GM19043 (cell line): ENCODE data around the gene OR4X2.
"Not testable (repeated sequence)": the region's sequence is repeated elsewhere in the genome, so short reads cannot be mapped to it uniquely, and the experiment has no call there.

Source experiments
- ATAC-seq: cut with Tn5 transposase; IDR thresholded peaks from one replicate; pipeline ENCODE4 v1.9.1; 2021; ENCODE audit warnings: low read depth; ENCODE audit not compliant: unreplicated experiment

OR4X2 gene

GRCh38 chr11:48244804-48245203, at the start of gene OR4X2:
Gene OR4X2, plus strand, starts transcription at chr11:48245104. Its CDS starts 0 bp downstream, at chr11:48245104.
- no peak for ATAC-seq

GRCh38 chr11:48207881-48208280, 37.0 kb upstream of the OR4X2 start:
- no peak for ATAC-seq

GRCh38 chr11:48210052-48210451, 34.9 kb upstream of the OR4X2 start:
- no peak for ATAC-seq

GRCh38 chr11:48216510-48216909, 28.4 kb upstream of the OR4X2 start, which contains the start of gene OR4B1:
Gene OR4B1, plus strand, starts transcription at chr11:48216810. Its CDS starts 0 bp downstream, at chr11:48216810.
- no peak for ATAC-seq

DNA sequence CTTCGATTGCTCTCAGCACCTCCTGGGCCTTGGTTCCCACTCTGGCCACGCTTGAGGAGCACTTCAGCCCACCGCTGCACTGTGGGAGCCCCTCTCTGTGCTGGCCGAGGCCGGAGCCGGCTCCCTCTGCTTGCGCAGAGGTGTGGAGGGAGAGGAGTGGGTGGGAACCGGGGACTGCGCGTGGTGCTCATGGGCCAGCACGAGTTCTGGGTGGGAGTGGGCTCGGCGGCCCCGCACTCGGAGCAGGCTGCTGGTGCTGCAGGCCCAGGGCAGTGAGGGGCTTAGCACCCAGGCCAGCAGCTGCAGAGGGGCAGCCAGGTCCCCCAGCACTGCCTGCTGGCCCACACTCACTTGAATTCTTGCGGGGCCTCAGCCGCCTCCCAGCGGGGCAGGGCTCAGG, 16.1 kb upstream of the OR4X2 start:
- ATAC-seq, result no peak

GRCh38 chr11:48230057-48230456, 14.8 kb upstream of the OR4X2 start:
- not testable (repeated sequence) for ATAC-seq

DNA sequence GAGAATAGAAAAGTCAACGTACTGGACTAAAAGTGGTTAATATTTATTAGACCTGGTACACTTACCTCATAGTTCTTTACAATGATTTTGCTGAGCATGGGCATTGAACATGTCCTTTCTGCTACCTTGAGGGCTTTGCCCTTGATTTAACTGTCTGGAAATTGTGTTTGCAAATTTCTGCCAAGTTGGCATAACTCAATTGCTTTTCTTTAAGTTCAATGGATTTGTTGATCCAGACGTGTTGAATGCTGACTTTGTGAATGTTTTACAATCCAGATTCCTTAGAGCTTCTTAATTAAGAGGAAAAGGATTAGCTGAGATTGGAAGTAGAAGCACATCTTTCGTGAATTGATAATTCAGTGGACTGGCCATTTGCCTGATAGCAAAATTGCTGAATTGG, 7.2 kb upstream of the OR4X2 start:
- no peak for ATAC-seq

DNA sequence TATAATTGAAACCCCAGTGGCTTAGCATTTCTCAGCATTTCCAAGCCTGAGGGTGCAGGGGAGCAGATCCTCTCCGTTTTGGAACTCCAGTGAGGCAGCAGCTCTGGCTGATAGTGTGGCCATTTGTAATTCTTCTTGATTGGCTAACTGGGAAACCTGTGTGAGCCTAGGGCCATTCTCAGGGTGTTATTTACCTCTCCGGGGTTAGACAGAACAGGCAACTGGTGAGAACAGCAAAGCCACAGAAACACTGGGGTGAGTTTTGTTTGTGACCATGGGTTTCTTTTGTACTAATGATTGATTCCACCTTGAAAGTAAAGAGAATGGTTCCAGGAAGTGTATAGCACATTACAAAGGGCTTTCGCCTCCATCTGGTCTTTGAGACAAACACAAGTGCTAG, 2.4 kb upstream of the OR4X2 start:
- ATAC-seq, result no peak

- ATAC-seq, result no peak
These were observed 4.0 kb downstream of the OR4X2 start for GRCh38 chr11:48248902-48249301.

DNA sequence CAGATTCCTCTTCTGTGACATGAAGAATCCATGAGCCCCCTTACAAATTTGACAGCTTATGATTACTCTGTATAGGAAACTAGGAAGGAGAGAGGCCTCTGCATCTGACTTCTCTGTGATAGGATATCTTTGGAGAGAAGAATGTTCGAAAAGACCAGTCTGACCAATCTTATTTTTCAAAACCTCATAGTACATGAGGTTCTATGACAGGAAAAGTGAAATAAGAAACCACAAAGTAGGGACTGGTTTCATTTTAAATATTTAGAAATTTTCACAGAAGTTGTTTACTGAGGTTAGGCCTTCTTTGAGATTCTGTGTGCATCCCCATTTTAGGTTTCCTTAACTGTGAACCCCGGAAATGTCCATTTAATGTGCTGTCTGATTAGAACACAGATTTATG, 16.7 kb downstream of the OR4X2 start:
- no peak for ATAC-seq

- no peak for ATAC-seq
These were observed 18.6 kb downstream of the OR4X2 start, which contains the start of gene OR4X1 for GRCh38 chr11:48263423-48263911. Gene OR4X1, plus strand, starts transcription at chr11:48263861. Its CDS starts 0 bp downstream, at chr11:48263861.

GRCh38 chr11:48270621-48271020, 25.7 kb downstream of the OR4X2 start:
- no peak for ATAC-seq

- ATAC-seq, result no peak
These were observed 27.7 kb downstream of the OR4X2 start for GRCh38 chr11:48272606-48273005.
